Esophagus squamous epithelium (tissue), 5 donors: ENCODE data around the gene TMEM161A. TPM values are rescaled to one million over a fixed set of nuclear protein-coding genes. Genes with fewer than 3 reads are reported as not detected.

Source experiments
- DNase-seq: peaks from one replicate; lab custom pipeline; 2025; lab: John Stamatoyannopoulos, UW
- H3K27ac ChIP-seq, 4 donors: fragments of 200-600 bp; sonication (generic); one replicate each; pipeline ENCODE4 v1.5.1; 2016 to 2019; ENCODE audit warnings: mild to moderate bottlenecking in 1 of 4
- H3K27me3 ChIP-seq, 4 donors: fragments of 200-600 bp; sonication (generic); 1 replicate in 3 of 4; 2 replicates in 1 of 4; pipeline versions ENCODE4 v1.5.1 to v1.6.0; 2017 to 2021; ENCODE audit warnings: antibody characterized with exemption in 1 of 4
- H3K36me3 ChIP-seq, 3 donors: fragments of 200-600 bp; sonication (generic); one replicate each; pipeline ENCODE4 v1.5.1; 2016 to 2019
- H3K4me1 ChIP-seq, 3 donors: fragments of 200-600 bp; sonication (generic); one replicate each; pipeline ENCODE4 v1.5.1; 2017 to 2019
- H3K4me3 ChIP-seq, 4 donors: fragments of 200-600 bp; sonication (generic); 1 replicate in 3 of 4; 2 replicates in 1 of 4; pipeline ENCODE4 v1.5.1; 2016 to 2019; ENCODE audit warnings: mild to moderate bottlenecking in 2 of 4, moderate library complexity in 1 of 4
- H3K9me3 ChIP-seq, 3 donors: fragments of 200-600 bp; sonication (generic); one replicate each; pipeline ENCODE4 v1.5.1; 2016 to 2019
- CTCF ChIP-seq, 6 experiments: fragments of 450-650 bp in 4 of 6; fragments of 200-600 bp in 2 of 6; sonication (generic) in 2 of 6; IDR thresholded peaks; one replicate each; pipeline ENCODE4 v1.5.1; 2016 to 2019; ENCODE audit warnings: antibody characterized with exemption in 6 of 6, mild to moderate bottlenecking in 4 of 6, moderate library complexity in 4 of 6
- POLR2A ChIP-seq, 4 donors: fragments of 450-650 bp; IDR thresholded peaks; one replicate each; pipeline ENCODE4 v1.6.1; 2017; ENCODE audit warnings: antibody characterized with exemption in 4 of 4, mild to moderate bottlenecking in 4 of 4, moderate library complexity in 3 of 4
- WGBS, 2 donors: methylation state at CpG; one replicate each; pipeline ENCODE4 v1.1.5; 2018; 5-methylcytosine and 5-hydroxymethylcytosine counted together
- intact Hi-C: fragments of 100-400 bp; cut with DNase I; formaldehyde crosslinking; loops from one replicate; pipeline ENCODE4 v1.15.0; 2022
- total RNA-seq, 4 donors: library from RNA; depleted of rRNA; stranded (reverse); fragments of >200 nt; gene quantifications; one replicate each; pipeline ENCODE4 v1.1.0, GENCODE V29; 2016
- donor health status: DM: yes; HTN: yes; CAD: no.

TMEM161A gene
- total RNA-seq, 4 donors from 2014 or later, result 11.0 to 30.3 (median 15.5) TPM

- peaks cover 0 to 35% (median 3%) of the 10 kb centered on the region in 3 donors for H3K36me3 ChIP-seq
- H3K27ac ChIP-seq, result no peak overlapping the region
Measured at GRCh38 chr19:19147344-19147743, 9.1 kb upstream of the TMEM161A start.

GRCh38 chr19:19146865-19147264 lies 8.6 kb upstream of the TMEM161A start:
- H3K27me3 ChIP-seq, result no peaks in the 10 kb centered on the region
- no peak overlapping the region for H3K4me3 ChIP-seq
- peaks cover 0 to 10% (median 0%) of the 10 kb centered on the region in 3 donors for H3K4me1 ChIP-seq
- intact Hi-C loops, result no loop called here
- no peaks in the 10 kb centered on the region for H3K9me3 ChIP-seq
- no peak for DNase-seq
- H3K36me3 ChIP-seq, result peaks cover 0 to 35% (median 3%) of the 10 kb centered on the region in 3 donors
- TF ChIP-seq POLR2A (IDR thresholded peaks at IDR 0.05) (no peak), CTCF (IDR thresholded peaks at IDR 0.05) (no peak)
- WGBS, 2 donors, result 100% methylated on average over 1 of the region's 7 CpGs; no CpG with 5 or more reads in 1 of the 2 donors
- no peak overlapping the region for H3K27ac ChIP-seq

More at GRCh38 chr19:19147344-19147743, 9.1 kb upstream of the TMEM161A start:
- WGBS, 2 donors, result 100% methylated on average over 1 of the region's 5 CpGs; no CpG with 5 or more reads in 1 of the 2 donors
- no peak for DNase-seq
- H3K4me1 ChIP-seq, result peaks cover 0 to 10% (median 0%) of the 10 kb centered on the region in 3 donors
- no peaks in the 10 kb centered on the region for H3K9me3 ChIP-seq
- no peak overlapping the region for H3K4me3 ChIP-seq
- no peaks in the 10 kb centered on the region for H3K27me3 ChIP-seq
- intact Hi-C loops, result no loop called here
- TF ChIP-seq CTCF (IDR thresholded peaks at IDR 0.05) (no peak), POLR2A (IDR thresholded peaks at IDR 0.05) (no peak)

- peak; percentile 94 to 99 (median 94) for TF ChIP-seq CTCF (IDR thresholded peaks at IDR 0.05)
- no peak for TF ChIP-seq POLR2A (IDR thresholded peaks at IDR 0.05)
- H3K4me1 ChIP-seq, result peaks cover 0 to 10% (median 0%) of the 10 kb centered on the region in 3 donors
- no peak overlapping the region for H3K27ac ChIP-seq
- no peak for DNase-seq
- H3K27me3 ChIP-seq, result no peaks in the 10 kb centered on the region
- WGBS, 2 donors, result 4 to 32% methylated on average over 4 to 10 of the region's 47 CpGs
- H3K36me3 ChIP-seq, result peaks cover 0 to 35% (median 3%) of the 10 kb centered on the region in 3 donors
- H3K9me3 ChIP-seq, result no peaks in the 10 kb centered on the region
- intact Hi-C loops, result no loop called here
- H3K4me3 ChIP-seq, result peak overlapping the region in 2 of 4 donors; percentile 14 to 40
Measured at GRCh38 chr19:19145684-19146608, 7.7 kb upstream of the TMEM161A start.

GRCh38 chr19:19145281-19145680 lies 7.0 kb upstream of the TMEM161A start:
- H3K27me3 ChIP-seq, result no peaks in the 10 kb centered on the region
- intact Hi-C loops, result no loop called here
- TF ChIP-seq POLR2A (IDR thresholded peaks at IDR 0.05) (no peak), CTCF (IDR thresholded peaks at IDR 0.05) (no peak)
- H3K27ac ChIP-seq, result no peak overlapping the region
- H3K36me3 ChIP-seq, result peaks cover 0 to 35% (median 3%) of the 10 kb centered on the region in 3 donors
- WGBS, 2 donors, result 64 to 70% methylated on average over 4 to 5 of the region's 17 CpGs
- H3K9me3 ChIP-seq, result no peaks in the 10 kb centered on the region
- no peak overlapping the region for H3K4me3 ChIP-seq
- H3K4me1 ChIP-seq, result peaks cover 0 to 10% (median 0%) of the 10 kb centered on the region in 3 donors
- DNase-seq, result no peak

GRCh38 chr19:19142347-19142746 lies 4.1 kb upstream of the TMEM161A start:
- Histone ChIP-seq H3K36me3 (peaks cover 0 to 11% (median 3%) of the 10 kb centered on the region in 3 donors), H3K4me3 (no peak overlapping the region), H3K4me1 (peaks cover 6 to 24% (median 7%) of the 10 kb centered on the region in 3 donors), H3K9me3 (no peaks in the 10 kb centered on the region), H3K27ac (no peak overlapping the region), H3K27me3 (no peaks in the 10 kb centered on the region)
- TF ChIP-seq POLR2A (IDR thresholded peaks at IDR 0.05) (no peak), CTCF (IDR thresholded peaks at IDR 0.05) (no peak)
- DNase-seq, result no peak
- 81 to 83% methylated on average over 12 of the region's 12 CpGs for WGBS, 2 donors
- intact Hi-C loops, result no loop called here
